Limb (tissue), 2 donors: ENCODE results near the gene CGREF1.
"Not testable (repeated sequence)": the region's sequence is repeated elsewhere in the genome, so short reads cannot be mapped to it uniquely, and the experiment has no call there.

ENCODE experiments used
- DNase-seq, 2 donors: peaks; one replicate each; pipeline ENCODE4 v3.0.0-alpha.2; 2016; ENCODE audit errors: extremely low spot score in 2 of 2

Gene CGREF1

DNA sequence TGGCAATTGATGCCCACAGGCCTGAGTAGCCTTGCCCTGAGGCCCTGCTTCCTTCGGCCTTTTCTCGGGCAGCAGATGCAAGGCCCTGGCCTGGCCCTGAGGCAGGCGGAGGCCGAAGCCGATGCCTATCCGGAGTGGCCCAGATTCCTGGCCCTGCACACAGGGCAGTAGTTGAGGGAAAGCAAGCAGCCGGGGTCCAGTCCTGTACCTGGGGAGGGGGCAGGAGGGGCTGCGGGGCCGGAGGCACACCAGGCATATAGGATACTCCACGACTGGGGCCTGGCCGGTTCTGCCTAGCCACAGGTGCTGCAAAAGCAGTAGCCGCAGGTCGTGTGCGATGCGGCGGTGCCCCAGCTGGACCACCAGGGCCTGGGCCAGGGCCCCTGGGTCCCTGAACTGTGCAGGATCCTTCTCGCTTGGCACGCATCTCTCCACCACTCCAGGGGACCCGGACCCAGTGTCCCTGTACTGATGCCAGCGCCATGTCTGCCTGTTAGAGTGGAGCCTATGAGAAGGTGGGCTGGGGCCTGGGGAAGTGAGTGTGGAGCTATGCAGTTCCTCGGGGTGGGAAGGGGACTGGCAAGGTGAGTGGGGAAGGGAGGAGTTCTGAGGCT lies 18.5 kb upstream of the CGREF1 start:
- DNase-seq: no peak

GRCh38 chr2:27136751-27137150 lies 17.8 kb upstream of the CGREF1 start:
- DNase-seq: no peak

DNA sequence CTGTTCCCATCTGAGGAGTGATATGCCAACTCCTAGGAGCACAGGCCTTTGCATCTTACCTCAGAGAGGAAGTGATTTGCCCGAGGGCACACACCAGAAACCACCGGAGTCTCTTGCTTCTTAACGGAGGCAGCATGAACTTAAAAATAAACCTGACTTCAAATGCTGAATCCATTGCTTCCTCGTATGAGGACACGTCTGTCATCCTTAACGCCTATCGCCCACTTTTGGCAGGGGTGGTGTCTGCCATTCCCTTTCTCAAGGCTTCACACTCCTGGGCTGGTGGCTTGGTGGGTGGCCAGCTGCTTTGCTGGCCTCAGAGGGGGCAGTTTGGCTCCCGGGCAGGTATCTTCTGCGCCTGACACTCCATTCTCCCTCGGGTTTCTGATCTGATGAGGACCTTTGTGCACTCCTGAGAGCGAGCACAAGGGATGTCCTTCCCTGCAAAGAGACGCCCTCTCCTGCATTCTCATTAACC lies 16.6 kb upstream of the CGREF1 start:
- no peak for DNase-seq

DNA sequence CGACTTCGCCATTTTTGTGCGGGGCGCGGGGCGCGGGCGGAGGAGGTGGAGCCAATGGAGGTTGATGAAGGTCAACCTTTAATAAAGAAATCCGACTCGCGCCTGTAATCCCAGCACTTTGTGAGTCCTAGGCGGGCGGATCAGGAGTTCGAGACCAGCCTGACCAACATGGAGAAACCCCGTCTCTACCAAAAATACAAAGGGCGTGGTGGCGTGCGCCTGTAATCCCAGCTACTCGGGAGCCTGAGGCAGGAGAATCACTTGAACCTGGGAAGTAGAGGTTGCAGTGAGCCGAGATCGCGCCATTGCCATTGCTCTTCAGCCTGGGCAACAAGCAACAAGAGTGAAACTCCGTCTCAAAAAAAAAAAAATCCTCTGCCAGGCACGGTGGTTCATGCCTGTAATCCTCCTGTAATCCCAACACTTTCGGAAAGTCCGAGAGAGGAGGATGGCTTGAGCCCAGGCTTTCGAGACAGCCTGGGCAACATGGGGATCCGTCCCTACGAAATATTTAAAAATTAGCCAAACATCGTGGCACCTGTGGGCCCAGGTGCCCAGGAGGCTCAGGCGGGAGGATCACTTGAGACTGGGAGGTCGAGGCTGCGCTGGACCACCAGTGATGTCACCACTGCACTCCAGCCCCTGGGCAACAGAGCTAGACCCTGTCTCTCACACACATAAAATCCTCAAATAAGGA lies 16.0 kb upstream of the CGREF1 start:
- no peak for DNase-seq

GRCh38 chr2:27133905-27134780 lies 15.2 kb upstream of the CGREF1 start, which contains the start of gene PREB:
Gene PREB, minus strand, starts transcription at chr2:27134636. Its CDS starts 215 bp downstream, at chr2:27134421.
- peak; percentile 97 to 99 for DNase-seq

DNA sequence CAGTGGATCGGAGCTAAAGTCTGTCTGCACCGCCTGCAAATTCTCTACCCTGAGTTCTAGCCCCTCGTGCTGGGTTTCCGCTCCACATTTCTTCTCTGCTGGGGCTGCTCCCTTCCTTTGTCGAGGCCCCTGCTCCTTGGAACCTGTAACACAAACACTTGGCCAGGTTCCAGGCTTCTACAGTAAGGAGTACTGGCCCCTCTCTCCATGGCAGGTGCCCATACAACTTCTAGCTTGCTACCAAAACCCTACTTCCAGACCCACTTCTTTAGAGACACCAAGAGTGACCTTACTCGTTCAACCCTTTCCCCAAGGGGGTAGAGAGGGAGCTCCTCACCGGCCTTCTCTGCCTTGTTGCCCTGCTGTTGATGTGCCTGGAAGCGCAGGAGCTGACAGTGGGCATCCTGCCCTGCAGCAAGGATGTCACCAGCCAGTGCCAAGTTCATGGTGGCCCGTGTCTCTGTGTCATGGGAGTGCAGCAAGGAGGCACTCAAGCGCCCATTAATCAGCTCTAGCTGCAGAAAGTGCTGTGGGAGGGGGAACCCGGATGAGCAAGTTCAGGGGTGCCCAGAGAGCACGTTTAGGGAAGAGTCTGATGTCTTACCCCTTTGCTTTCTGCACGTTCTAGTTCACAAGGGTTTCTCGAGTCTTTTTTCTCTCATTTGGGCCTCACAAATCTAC lies 14.4 kb upstream of the CGREF1 start:
- DNase-seq: no peak

DNA sequence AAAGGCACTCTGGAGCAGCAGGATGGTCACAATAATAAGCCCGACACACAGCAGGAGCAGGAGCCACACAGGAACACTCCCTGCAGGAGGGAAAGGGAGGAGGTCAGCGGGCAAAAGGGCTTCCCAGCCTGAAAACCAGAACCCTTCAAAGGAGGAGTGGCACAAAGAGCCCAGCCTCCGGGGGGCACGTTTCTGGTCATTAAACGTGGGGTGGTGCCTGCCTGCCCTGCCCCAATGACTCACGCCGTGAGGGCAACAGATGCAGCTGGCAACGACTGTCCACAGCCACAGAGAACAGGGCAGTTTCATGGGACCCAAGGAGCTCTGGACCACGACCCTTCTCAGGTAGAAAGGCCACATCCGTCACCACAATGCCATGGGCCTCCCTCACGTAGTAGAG lies 12.5 kb upstream of the CGREF1 start:
- DNase-seq: no peak

DNA sequence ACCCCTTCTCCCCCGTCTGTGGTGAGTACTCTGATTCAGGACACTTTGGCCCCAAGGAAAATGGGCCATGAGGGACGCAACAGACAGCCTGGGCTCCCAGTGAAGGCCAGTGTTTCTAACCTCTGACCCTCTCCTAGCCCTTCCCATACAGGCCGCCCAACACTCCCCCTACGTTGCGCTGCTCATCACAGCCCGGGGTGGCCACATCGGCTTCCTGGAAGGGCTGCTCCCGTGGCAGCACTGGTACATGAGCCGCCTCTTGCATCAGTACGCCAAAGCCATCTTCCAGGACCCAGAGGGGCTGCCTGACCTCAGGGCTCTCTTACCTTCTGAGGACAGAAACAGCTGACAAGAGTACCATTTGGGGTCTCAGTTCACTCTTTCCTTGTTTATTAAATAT lies 11.5 kb upstream of the CGREF1 start:
- no peak for DNase-seq

DNA sequence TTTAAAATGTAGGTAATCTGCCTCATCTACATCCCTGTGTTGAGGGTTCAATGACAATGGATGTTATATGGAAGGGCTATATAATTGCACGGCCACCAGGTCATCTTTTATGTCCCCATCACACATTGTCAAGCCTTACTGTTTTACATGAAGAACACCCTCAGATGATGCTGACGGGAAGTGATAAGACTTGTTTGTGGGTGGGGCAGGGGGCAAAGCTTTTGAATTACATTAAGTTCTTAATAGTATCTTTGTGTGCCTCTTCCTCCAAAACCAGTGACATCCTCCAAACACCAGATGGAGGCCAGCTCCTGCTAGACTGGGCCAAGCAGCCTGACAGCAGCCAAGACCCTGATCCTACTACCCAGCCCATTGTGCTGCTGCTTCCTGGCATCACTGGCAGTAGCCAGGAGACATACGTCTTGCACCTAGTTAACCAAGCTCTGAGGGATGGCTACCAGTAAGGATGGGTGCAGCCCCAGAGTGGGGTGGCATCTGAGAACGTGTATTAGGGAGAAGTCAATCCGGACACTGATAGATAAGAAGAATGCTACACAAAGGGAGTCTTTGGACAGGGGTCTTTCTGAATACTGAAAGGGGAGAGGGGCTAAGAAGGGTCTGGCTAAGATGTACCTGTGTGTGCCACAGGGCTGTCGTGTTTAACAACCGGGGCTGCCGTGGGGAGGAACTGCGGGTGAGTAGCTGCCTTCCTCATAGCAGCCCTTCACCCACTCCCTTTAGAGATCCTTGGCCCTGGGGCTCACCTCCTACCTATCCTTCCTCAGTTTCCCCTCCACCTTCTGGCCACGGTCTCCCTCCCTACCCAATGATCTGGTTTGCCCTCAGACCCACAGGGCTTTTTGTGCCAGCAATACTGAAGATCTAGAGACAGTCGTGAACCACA lies 10.0 kb upstream of the CGREF1 start:
- no peak for DNase-seq

DNA sequence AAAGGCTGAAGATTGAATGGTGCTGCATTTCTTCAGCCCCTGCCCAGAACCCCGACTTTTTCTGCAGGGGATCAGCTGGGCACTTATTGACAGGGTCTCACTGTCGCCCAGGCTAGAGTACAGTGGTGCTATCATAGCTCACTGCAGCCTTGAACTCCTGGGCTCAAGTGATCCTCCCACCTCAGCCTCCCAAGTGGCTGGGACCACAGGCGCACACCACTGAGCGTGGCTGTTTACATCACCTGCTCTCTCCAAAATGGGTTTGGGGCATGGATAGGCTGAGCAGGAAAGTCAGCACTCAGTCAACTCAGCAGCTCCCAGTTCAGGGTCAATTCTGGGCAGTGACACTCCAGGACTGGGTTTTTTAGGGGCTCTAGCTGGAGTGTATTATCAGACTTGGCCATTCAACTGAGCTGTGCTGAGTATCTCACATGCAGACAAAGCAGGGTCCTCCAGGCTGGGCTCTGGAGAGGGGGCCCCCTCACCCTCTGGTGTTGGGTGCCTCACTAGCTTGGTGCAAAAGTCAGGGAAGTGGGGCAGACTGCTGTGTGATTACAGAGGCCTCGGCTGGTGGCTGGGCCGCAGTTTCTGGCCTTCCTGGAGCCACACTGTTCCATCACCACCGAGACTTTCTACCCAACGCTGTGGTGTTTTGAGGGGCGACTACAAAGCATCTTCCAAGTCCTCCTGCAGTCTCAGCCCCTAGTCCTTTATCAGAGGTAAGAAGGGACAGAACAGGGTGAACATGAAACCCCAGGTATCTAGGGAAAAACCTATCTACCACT lies 9.1 kb upstream of the CGREF1 start:
- no peak for DNase-seq

DNA sequence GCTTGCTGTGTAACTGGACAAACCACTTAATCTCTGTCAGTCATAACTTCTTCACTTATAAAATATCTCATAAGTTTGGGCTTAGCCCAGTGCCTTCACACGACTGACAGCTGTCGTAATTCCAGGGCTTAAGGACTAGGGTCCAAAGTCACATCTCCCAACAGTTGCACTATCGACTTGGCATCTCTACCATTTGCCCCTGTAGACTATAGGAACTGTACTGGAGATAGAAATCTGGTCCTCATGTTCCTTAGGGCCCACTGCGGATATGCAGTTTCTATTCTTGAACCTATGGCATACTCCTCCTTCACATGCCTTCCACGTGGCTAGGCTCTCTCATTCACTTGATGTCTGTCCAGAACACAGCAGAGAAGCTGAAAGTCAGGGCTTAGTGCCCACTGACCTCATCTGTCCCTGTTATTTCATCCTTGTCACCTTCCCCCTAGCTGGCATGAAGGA lies 7.4 kb upstream of the CGREF1 start:
- no peak for DNase-seq

DNA sequence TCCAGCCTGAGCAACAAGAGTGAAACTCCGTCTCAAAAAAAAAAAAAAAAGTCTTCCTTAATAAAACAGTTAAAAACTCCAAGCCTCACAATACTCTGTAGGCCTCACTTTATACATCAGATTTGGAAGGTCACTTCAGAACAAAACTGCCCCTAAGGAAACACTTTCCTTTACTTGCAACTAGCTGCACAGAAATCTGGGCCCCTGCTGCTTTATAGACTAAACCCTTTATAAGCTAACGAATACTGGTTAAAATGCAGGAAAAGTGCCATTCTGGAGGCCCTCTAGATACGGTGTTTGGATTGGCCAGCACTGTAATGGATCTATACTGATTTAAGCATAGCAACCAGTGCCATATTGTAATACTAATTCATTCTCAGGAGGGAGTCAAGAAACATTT lies 6.2 kb upstream of the CGREF1 start:
- DNase-seq: no peak

GRCh38 chr2:27123302-27124150 lies 4.6 kb upstream of the CGREF1 start, which contains the start of gene ABHD1:
Gene ABHD1, plus strand, starts transcription at chr2:27123815. Its CDS starts 134 bp downstream, at chr2:27123949.
- peak in 1 of 2 donors; percentile 72 for DNase-seq

DNA sequence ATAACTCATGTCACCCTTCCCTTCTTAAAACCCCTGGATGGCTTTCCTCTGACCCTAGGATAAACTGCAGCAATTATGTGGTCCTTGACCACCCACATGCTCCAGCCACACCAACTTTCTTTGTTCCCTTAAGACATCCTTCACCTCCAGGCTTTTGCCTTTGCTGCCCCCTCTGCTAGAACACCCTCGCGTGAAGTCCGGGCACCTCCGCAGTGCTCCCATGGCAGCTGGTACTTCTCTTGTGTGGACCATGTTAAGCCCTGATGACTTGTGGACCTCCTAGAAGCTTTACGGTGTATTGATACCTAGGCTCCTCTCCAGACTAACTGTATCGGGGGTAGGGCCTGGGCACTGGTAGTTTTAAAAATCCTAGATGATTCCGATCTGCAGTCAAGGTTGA lies 3.9 kb upstream of the CGREF1 start:
- no peak for DNase-seq

DNA sequence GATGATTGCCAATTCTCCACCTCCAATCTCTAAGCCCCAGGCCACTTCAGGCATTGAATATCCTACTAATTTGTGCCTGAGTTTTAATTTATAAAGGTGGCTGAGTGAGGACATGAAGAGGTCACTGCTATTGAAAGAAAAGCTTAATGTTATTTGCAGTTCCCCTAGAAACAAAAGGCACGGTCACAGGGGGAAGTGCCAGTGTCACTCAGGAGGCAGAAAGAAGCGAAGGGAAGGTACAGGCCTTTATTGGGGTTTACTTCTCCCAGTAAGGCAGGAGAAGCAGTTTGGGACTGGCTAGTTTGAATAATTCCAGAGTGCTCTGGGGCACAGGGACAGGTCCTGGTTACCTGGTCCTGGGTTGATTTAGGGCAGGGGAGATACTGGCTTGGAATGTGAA lies 3.0 kb upstream of the CGREF1 start:
- DNase-seq: no peak

GRCh38 chr2:27119330-27119670 lies 372 bp upstream of the CGREF1 start:
- not testable (repeated sequence) for DNase-seq

GRCh38 chr2:27117995-27118524 lies 868 bp downstream of the CGREF1 start:
- no peak for DNase-seq

DNA sequence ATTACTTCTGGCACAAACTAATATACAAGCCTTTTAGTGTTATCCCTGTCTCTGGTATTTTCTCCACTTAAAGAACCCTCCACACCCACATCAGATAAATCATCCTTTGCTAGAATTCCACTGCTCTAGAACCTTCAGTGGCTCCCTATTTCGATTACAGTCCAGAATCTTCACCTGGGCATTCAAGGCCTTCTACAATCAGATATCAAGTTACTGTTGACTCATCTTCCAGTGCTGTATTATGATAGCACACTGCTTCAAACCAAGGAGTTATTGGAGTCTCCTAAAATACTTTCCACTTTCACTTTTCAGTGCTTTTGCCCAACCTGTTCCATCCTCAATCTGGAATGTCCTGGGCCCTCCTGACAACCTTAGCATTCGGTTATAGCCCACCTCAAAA lies 3.4 kb downstream of the CGREF1 start:
- no peak for DNase-seq
